ENCODE results near the gene GCH1.

- TF ChIP-seq POLR2A (IDR thresholded peaks at IDR 0.05; ENCODE audit: low read depth, low read length) (no peak), POLR2AphosphoS5 (IDR thresholded peaks at IDR 0.05; ENCODE audit: low read depth, low read length) (no peak)
Measured at GRCh38 chr14:54856152-54856551, 46.5 kb downstream of the GCH1 start.
